IMR-90 (cell line): ENCODE results near the gene NHLH2. TPM values are rescaled to one million over a fixed set of nuclear protein-coding genes. Genes with fewer than 3 reads are reported as not detected.

ENCODE experiments used
- ATAC-seq: fragments of 200-7000 bp; cut with Tn5 transposase; 2 replicates; pipeline ENCODE4 v1.9.1; 2020; ENCODE audit warnings: low read depth, mild to moderate bottlenecking, moderate library complexity
- BruUV-seq: library from RNA; stranded (reverse); fragments of 400-500 nt; replicated peaks from 2 replicates; lab custom pipeline; 2021; lab: Mats Ljungman, UMichigan
- CTCF ChIA-PET: fragments of 300-600 bp; formaldehyde crosslinking; extraction: SDS; loops from one replicate; lab custom pipeline; 2021; ENCODE audit warnings: antibody characterized with exemption; lab: Yijun Ruan, JAX
- POLR2A ChIA-PET: fragments of 300-600 bp; sonication (Branson Sonifier 250); formaldehyde crosslinking; loops from one replicate; lab custom pipeline; 2022; ENCODE audit warnings: antibody characterized with exemption; ENCODE audit not compliant: unreplicated experiment; lab: Charles Lee
- DNase-seq: peaks from one replicate; pipeline ENCODE4 v3.0.0; 2013
- H2AFZ ChIP-seq: replicated peaks from 2 replicates; pipeline ENCODE3; 2013; ENCODE audit warnings: low read length, mild to moderate bottlenecking; ENCODE audit not compliant: poor library complexity
- H2AK5ac ChIP-seq: 2 replicates; pipeline ENCODE4 v1.6.1; 2013; ENCODE audit warnings: low read depth, low read length, inconsistent platforms
- H2AK9ac ChIP-seq: replicated peaks from 2 replicates; pipeline ENCODE3; 2013; ENCODE audit warnings: mild to moderate bottlenecking, low read depth, low read length, moderate library complexity; ENCODE audit not compliant: poor library complexity
- H2BK120ac ChIP-seq: 2 replicates; pipeline ENCODE4 v1.6.1; 2013; ENCODE audit warnings: low read depth, low read length, inconsistent platforms
- H2BK15ac ChIP-seq: 3 replicates; pipeline ENCODE4 v1.6.1; 2013; ENCODE audit warnings: low read depth, low read length, inconsistent platforms
- H2BK20ac ChIP-seq: 2 replicates; pipeline ENCODE4 v1.6.1; 2013; ENCODE audit warnings: low read depth, mild to moderate bottlenecking, inconsistent platforms, low read length, moderate library complexity
- H2BK5ac ChIP-seq: 2 replicates; pipeline ENCODE4 v1.6.1; 2013; ENCODE audit warnings: mild to moderate bottlenecking, low read depth, low read length, inconsistent platforms; ENCODE audit not compliant: poor library complexity, severe bottlenecking
- H3K14ac ChIP-seq: replicated peaks from 2 replicates; pipeline ENCODE4 v1.6.1; 2013; ENCODE audit warnings: low read depth, low read length, inconsistent platforms
- H3K18ac ChIP-seq: 2 replicates; pipeline ENCODE4 v1.6.1; 2013; ENCODE audit warnings: low read depth, low read length, control low read depth
- H3K23ac ChIP-seq: 2 replicates; pipeline ENCODE4 v1.6.1; 2013; ENCODE audit warnings: low read depth, low read length, inconsistent platforms
- H3K27ac ChIP-seq: 2 replicates; pipeline ENCODE4 v1.5.1; 2013; ENCODE audit warnings: mild to moderate bottlenecking, control low read depth, low read length; ENCODE audit not compliant: insufficient read depth
- H3K27me3 ChIP-seq: 2 replicates; pipeline ENCODE4 v1.6.1; 2013; ENCODE audit warnings: low read length; ENCODE audit not compliant: control insufficient read depth, insufficient read depth
- H3K36me3 ChIP-seq: 2 replicates; pipeline ENCODE4 v1.6.1; 2013; ENCODE audit warnings: low read length, mixed read lengths; ENCODE audit not compliant: control insufficient read depth, insufficient read depth
- H3K4ac ChIP-seq: 2 replicates; pipeline ENCODE4 v1.6.1; 2013; ENCODE audit warnings: low read depth, low read length, inconsistent platforms
- H3K4me1 ChIP-seq: 2 replicates; pipeline ENCODE4 v1.6.1; 2013; ENCODE audit warnings: low read length, mixed read lengths; ENCODE audit not compliant: control insufficient read depth, insufficient read depth
- H3K4me2 ChIP-seq: 2 replicates; pipeline ENCODE4 v1.6.1; 2013; ENCODE audit warnings: low read depth, mild to moderate bottlenecking, control low read depth, low read length, moderate library complexity
- H3K4me3 ChIP-seq: 2 replicates; pipeline ENCODE4 v1.5.1; 2013; ENCODE audit warnings: low read depth, mild to moderate bottlenecking, control low read depth, low read length, moderate library complexity; ENCODE audit not compliant: insufficient read depth
- H3K56ac ChIP-seq: 2 replicates; pipeline ENCODE4 v1.6.1; 2013; ENCODE audit warnings: low read length, inconsistent platforms; ENCODE audit not compliant: insufficient read depth; ENCODE audit errors: extremely low read depth
- H3K79me1 ChIP-seq, 2 experiments: 2 replicates each; pipeline ENCODE4 v1.6.1; 2013; ENCODE audit warnings: low read length in 2 of 2, inconsistent platforms in 1 of 2, low read depth in 1 of 2
- H3K9ac ChIP-seq: 2 replicates; pipeline ENCODE4 v1.6.1; 2013; ENCODE audit warnings: low read depth, low read length, control low read depth
- H3K9me1 ChIP-seq: 2 replicates; pipeline ENCODE4 v1.6.1; 2013; ENCODE audit warnings: low read length, inconsistent platforms; ENCODE audit not compliant: insufficient read depth
- H3K9me3 ChIP-seq: 2 replicates; pipeline ENCODE4 v1.6.1; 2013; ENCODE audit warnings: low read length; ENCODE audit not compliant: control insufficient read depth, insufficient read depth
- H4K20me1 ChIP-seq: 2 replicates; pipeline ENCODE4 v1.6.1; 2013; ENCODE audit warnings: low read length, inconsistent platforms; ENCODE audit not compliant: insufficient read depth
- H4K5ac ChIP-seq: 2 replicates; pipeline ENCODE4 v1.6.1; 2013; ENCODE audit warnings: mild to moderate bottlenecking, low read depth, low read length, control low read depth
- H4K8ac ChIP-seq, 2 experiments: 2 replicates each; pipeline ENCODE4 v1.6.1; 2013; ENCODE audit warnings: low read depth in 2 of 2, low read length in 2 of 2, control low read depth in 1 of 2, inconsistent platforms in 1 of 2
- H4K91ac ChIP-seq: 2 replicates; pipeline ENCODE4 v1.6.1; 2013; ENCODE audit warnings: low read depth, low read length, inconsistent platforms; ENCODE audit not compliant: insufficient read depth
- BHLHE40 ChIP-seq: fragments of 150-350 bp; IDR thresholded peaks from 2 replicates; pipeline ENCODE4 v1.6.1; 2016; ENCODE audit warnings: mild to moderate bottlenecking, low read depth, low read length
- CHD1 ChIP-seq: IDR thresholded peaks from 2 replicates; pipeline ENCODE4 v1.6.1; 2012; ENCODE audit warnings: low read depth, low read length, improper control_type of control experiment
- CTCF ChIP-seq: conservative IDR thresholded peaks from 2 replicates; pipeline ENCODE4 v1.5.1; 2012; ENCODE audit warnings: mild to moderate bottlenecking, low read depth, low read length, improper control_type of control experiment
- ELK1 ChIP-seq: fragments of 150-350 bp; IDR thresholded peaks from 2 replicates; pipeline ENCODE4 v1.6.1; 2016; ENCODE audit warnings: low read depth, mild to moderate bottlenecking, low read length, moderate library complexity, borderline replicate concordance
- MAFK ChIP-seq: IDR thresholded peaks from 2 replicates; pipeline ENCODE4 v1.6.1; 2012; ENCODE audit warnings: low read depth, low read length, improper control_type of control experiment
- MAZ ChIP-seq: IDR thresholded peaks from 2 replicates; pipeline ENCODE4 v1.6.1; 2012; ENCODE audit warnings: low read depth, mild to moderate bottlenecking, low read length, improper control_type of control experiment, moderate library complexity, borderline replicate concordance
- NFE2L2 ChIP-seq: fragments of 150-350 bp; IDR thresholded peaks from 2 replicates; pipeline ENCODE4 v1.6.1; 2016; ENCODE audit warnings: low read depth, mild to moderate bottlenecking, low read length
- RAD21 ChIP-seq: IDR thresholded peaks from 2 replicates; pipeline ENCODE4 v1.6.1; 2012; ENCODE audit warnings: low read length, improper control_type of control experiment
- RCOR1 ChIP-seq: IDR thresholded peaks from 2 replicates; pipeline ENCODE4 v1.6.1; 2012; ENCODE audit warnings: mild to moderate bottlenecking, low read length, improper control_type of control experiment; ENCODE audit not compliant: insufficient replicate concordance
- RFX5 ChIP-seq: IDR thresholded peaks from 2 replicates; pipeline ENCODE4 v1.8.0; 2012; ENCODE audit warnings: low read depth, mild to moderate bottlenecking, low read length, moderate library complexity
- WGBS, 2 experiments: methylation state at CpG; one replicate each; pipeline versions ENCODE4 v1.1.5 to v1.1.7; 2013; ENCODE audit warnings: missing lambda C conversion rate in 2 of 2; ENCODE audit not compliant: insufficient read length in 1 of 2; ENCODE audit errors: extremely low coverage in 2 of 2; 5-methylcytosine and 5-hydroxymethylcytosine counted together
- dilution Hi-C: fragments of 300-500 bp; cut with HindIII; formaldehyde crosslinking; loops from one replicate; pipeline ENCODE4 v1.14.3; 2018; ENCODE audit warnings: low sequenced_read_pairs; ENCODE audit not compliant: unreplicated experiment
- in situ Hi-C: fragments of 300-500 bp; cut with MboI; formaldehyde crosslinking; loops from 3 replicates; pipeline ENCODE4 v1.14.3; 2019; ENCODE audit warnings: low sequenced_read_pairs, inconsistent platforms, mixed read lengths
- intact Hi-C: fragments of 100-400 bp; cut with micrococcal nuclease; formaldehyde crosslinking; loops from 2 replicates; pipeline ENCODE4 v1.10.0; 2022
- polyA plus RNA-seq, 3 experiments: library from polyadenylated mRNA; depleted of rRNA; stranded (reverse); fragments of >200 nt; gene quantifications; 2 replicates each; pipeline ENCODE4 v1.2.3, GENCODE V29; 2012; ENCODE audit warnings: low replicate concordance in 1 of 3
- total RNA-seq: library from RNA; depleted of rRNA; stranded (reverse); fragments of >200 nt; gene quantifications from 2 replicates; pipeline ENCODE4 v1.2.3, GENCODE V29; 2012

Gene NHLH2
- total and polyA plus RNA-seq, 2 of the 4 experiments (the other 2 are of a cell fraction), result not detected

GRCh38 chr1:115877511-115877910 lies 36.6 kb upstream of the NHLH2 start:
- no peak overlapping the region for H3K23ac ChIP-seq

More at GRCh38 chr1:115877511-115877910, 36.6 kb upstream of the NHLH2 start:
- Histone ChIP-seq H3K9me1 (no peaks in the 10 kb centered on the region), H4K8ac (no peak overlapping the region), H3K27me3 (peaks cover 4% of the 10 kb centered on the region; the same call in 1 of the 2 replicates), H3K56ac (no peak overlapping the region), H2AFZ (no peak overlapping the region), H2BK15ac (no peak overlapping the region), H3K4me1 (no peaks in the 10 kb centered on the region), H2BK120ac (no peak overlapping the region), H3K36me3 (no peaks in the 10 kb centered on the region), H3K18ac (no peak overlapping the region), H3K9me3 (no peaks in the 10 kb centered on the region), H2BK5ac (no peak overlapping the region), H3K79me1 (no peaks in the 10 kb centered on the region), H4K91ac (no peak overlapping the region), H3K27ac (no peak overlapping the region), H3K14ac (no peak overlapping the region), H4K20me1 (no peaks in the 10 kb centered on the region), H4K5ac (no peak overlapping the region), H2BK20ac (no peak overlapping the region), H2AK9ac (no peak overlapping the region), H3K4me3 (no peak overlapping the region), H3K9ac (no peak overlapping the region), H3K4me2 (no peak overlapping the region), H3K4ac (no peak overlapping the region), H2AK5ac (no peak overlapping the region)
- TF ChIP-seq BHLHE40 (no peak), NFE2L2 (no peak), RCOR1 (no peak), CTCF (no peak), MAFK (no peak), MAZ (no peak), CHD1 (no peak), ELK1 (no peak), RAD21 (no peak), RFX5 (no peak)
- ChIA-PET CTCF (no interaction called here), POLR2A (no interaction called here)
- ATAC-seq (no peak; the same call in 1 of the 2 replicates), DNase-seq (no peak)
- in situ Hi-C loops, result no loop called here
- dilution Hi-C loops, result no loop called here
- intact Hi-C loops, result no loop called here
- BruUV-seq, result no TSS peak
- 0% methylated on average over 1 of the region's 5 CpGs; no CpG with 5 or more reads in 1 of the 2 experiments for WGBS, 2 experiments
